Kidney (tissue), 14 donors: ENCODE results near the gene OSER1. TPM values are rescaled to one million over a fixed set of nuclear protein-coding genes. Genes with fewer than 3 reads are reported as not detected.

Experiments used
- DNase-seq, 5 donors: peaks; one replicate each; pipeline ENCODE4 v3.0.0-alpha.2; 2013 to 2020
- FAIRE-seq: peaks from 2 replicates; lab custom pipeline; 2012; peaks lifted over from hg19 to GRCh38; lab: Jason Lieb, UNC
- H3K27ac ChIP-seq, 2 donors: one replicate each; pipeline ENCODE4 v1.7.0; 2013; ENCODE audit warnings: low read depth in 2 of 2, low read length in 2 of 2, inconsistent platforms in 1 of 2
- H3K27me3 ChIP-seq: one replicate; pipeline ENCODE4 v1.7.1; 2013; ENCODE audit warnings: low read length, inconsistent platforms; ENCODE audit not compliant: control insufficient read depth, insufficient read depth
- H3K36me3 ChIP-seq, 3 donors: one replicate each; pipeline versions ENCODE4 v1.7.0 to v1.7.1; 2013; ENCODE audit warnings: low read length in 3 of 3, control low read depth in 1 of 3, inconsistent platforms in 1 of 3; ENCODE audit not compliant: insufficient read depth in 3 of 3, control insufficient read depth in 2 of 3
- H3K4me1 ChIP-seq, 3 donors: one replicate each; pipeline versions ENCODE4 v1.7.0 to v1.7.1; 2013; ENCODE audit warnings: low read length in 3 of 3, inconsistent platforms in 1 of 3, low read depth in 1 of 3; ENCODE audit not compliant: control insufficient read depth in 2 of 3, insufficient read depth in 2 of 3
- H3K4me3 ChIP-seq, 3 donors: one replicate each; pipeline versions ENCODE4 v1.7.0 to v1.8.1; 2013; ENCODE audit warnings: low read length in 3 of 3, control low read depth in 1 of 3, inconsistent platforms in 1 of 3
- H3K9ac ChIP-seq, 3 donors: one replicate each; pipeline versions ENCODE4 v1.7.0 to v1.7.1; 2013; ENCODE audit warnings: low read length in 3 of 3, control low read depth in 1 of 3, inconsistent platforms in 1 of 3
- H3K9me3 ChIP-seq, 3 donors: one replicate each; pipeline versions ENCODE4 v1.7.0 to v1.7.1; 2013; ENCODE audit warnings: low read length in 3 of 3, control low read depth in 1 of 3, inconsistent platforms in 1 of 3; ENCODE audit not compliant: control insufficient read depth in 2 of 3, insufficient read depth in 1 of 3
- intact Hi-C: fragments of 100-400 bp; cut with DNase I; formaldehyde crosslinking; loops from one replicate; pipeline ENCODE4 v1.11.1; 2022
- polyA plus RNA-seq: library from polyadenylated mRNA; stranded (reverse); fragments of 350-450 nt; fragmentation: Illumina TruSeq; extraction: RNeasy Lipid Tissue Mini Kit (QIAGEN cat#74804); gene quantifications from one replicate; pipeline ENCODE4 v1.2.3, GENCODE V29; 2014; ENCODE audit warnings: low read depth, low replicate concordance; ENCODE audit not compliant: insufficient read depth
- total RNA-seq: library from RNA; stranded (reverse); fragmentation: NEBNext Ultra II Directional; extraction: Animal tissue kit (Norgen Biotek cat#: 25700); gene quantifications from one replicate; pipeline ENCODE4 v1.2.1, GENCODE V29; 2021
- TF ChIP-seq, protein P1 (sequence below): IDR thresholded peaks from 3 replicates; pipeline ENCODE4 v1.5.1; 2012; ENCODE audit warnings: mild to moderate bottlenecking, moderate library complexity, borderline replicate concordance; ENCODE audit not compliant: insufficient read depth; ENCODE audit errors: extremely low read depth
- donor health status: control.
- donor health status: control.
- donor health status: control.
- donor health status: control.
- donor health status: control.
- donor health status: DM: yes; HTN: yes; CAD: no.
- donor health status: Normal renal cell carcinoma (clear cell type).

OSER1 gene
- total and polyA plus RNA-seq, 2 donors from 2014 or later, result 29.3 to 33.5 TPM

DNA sequence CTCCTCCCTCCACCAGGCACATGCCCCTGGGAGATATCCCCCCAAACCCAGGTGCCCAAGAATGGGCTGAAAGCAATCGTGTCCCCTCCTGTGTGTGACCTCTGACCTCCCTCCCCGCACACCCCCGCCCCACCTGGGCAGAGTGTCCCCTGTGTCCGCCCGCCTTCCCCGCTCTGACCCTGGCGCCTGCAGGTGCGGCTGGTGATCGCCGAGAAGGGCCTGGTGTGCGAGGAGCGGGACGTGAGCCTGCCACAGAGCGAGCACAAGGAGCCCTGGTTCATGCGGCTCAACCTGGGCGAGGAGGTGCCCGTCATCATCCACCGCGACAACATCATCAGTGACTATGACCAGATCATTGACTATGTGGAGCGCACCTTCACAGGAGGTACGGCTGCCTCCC lies 46.4 kb upstream of the OSER1 start:
- no peak overlapping the region for H3K9ac ChIP-seq
- H3K27me3 ChIP-seq, result no peaks in the 10 kb centered on the region
- TF ChIP-seq, protein P1, sequence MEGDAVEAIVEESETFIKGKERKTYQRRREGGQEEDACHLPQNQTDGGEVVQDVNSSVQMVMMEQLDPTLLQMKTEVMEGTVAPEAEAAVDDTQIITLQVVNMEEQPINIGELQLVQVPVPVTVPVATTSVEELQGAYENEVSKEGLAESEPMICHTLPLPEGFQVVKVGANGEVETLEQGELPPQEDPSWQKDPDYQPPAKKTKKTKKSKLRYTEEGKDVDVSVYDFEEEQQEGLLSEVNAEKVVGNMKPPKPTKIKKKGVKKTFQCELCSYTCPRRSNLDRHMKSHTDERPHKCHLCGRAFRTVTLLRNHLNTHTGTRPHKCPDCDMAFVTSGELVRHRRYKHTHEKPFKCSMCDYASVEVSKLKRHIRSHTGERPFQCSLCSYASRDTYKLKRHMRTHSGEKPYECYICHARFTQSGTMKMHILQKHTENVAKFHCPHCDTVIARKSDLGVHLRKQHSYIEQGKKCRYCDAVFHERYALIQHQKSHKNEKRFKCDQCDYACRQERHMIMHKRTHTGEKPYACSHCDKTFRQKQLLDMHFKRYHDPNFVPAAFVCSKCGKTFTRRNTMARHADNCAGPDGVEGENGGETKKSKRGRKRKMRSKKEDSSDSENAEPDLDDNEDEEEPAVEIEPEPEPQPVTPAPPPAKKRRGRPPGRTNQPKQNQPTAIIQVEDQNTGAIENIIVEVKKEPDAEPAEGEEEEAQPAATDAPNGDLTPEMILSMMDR, result no peak
- no peaks in the 10 kb centered on the region for H3K4me1 ChIP-seq
- no peak overlapping the region for H3K4me3 ChIP-seq
- no peaks in the 10 kb centered on the region for H3K9me3 ChIP-seq
- H3K36me3 ChIP-seq, result no peaks in the 10 kb centered on the region
- DNase-seq (no peak), FAIRE-seq (no peak)
- H3K27ac ChIP-seq, result no peak overlapping the region
- intact Hi-C loops, result no loop called here

DNA sequence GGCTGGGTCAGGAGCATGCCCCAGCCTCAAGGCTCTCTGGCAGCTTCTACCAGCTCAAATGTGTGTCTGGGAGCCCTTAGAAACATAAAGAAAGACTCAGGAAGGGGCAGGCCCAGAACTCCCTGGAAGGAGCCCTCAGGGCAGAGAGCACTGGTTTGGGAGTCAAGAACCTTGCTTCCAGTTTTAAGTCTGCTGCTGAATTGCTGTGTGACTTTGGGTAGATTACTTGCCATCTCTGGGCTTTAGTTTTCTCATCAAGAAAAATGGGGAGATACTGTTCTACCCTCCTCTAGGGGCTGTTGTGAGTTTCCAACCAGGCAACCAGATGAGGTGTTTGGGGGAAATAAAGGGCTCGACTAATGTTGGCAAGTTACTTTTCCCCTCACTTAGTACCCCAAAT lies 45.4 kb upstream of the OSER1 start:
- Histone ChIP-seq H3K9ac (no peak overlapping the region), H3K4me3 (no peak overlapping the region), H3K9me3 (no peaks in the 10 kb centered on the region), H3K4me1 (no peaks in the 10 kb centered on the region), H3K27ac (no peak overlapping the region), H3K27me3 (no peaks in the 10 kb centered on the region), H3K36me3 (no peaks in the 10 kb centered on the region)
- FAIRE-seq, result no peak
- no peak for DNase-seq
- TF ChIP-seq, protein P1, result no peak
- intact Hi-C loops, result no loop called here

DNA sequence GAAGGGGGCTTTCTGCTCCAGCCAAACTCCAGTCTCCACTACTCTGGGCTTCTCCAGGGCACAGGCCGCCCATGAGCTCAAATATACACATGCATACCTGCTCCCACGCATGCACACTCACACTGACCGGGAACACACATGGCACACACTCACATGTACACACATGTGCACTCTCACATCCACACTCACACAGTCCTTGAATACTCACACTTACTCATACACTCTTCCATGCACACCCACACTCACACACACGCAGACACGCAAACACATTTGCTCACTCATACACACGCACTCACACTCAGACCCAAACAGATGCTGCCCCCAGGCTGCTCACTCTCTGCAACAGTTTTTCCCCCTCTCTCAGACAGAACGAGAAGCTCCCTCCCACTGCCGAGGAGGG lies 43.5 kb upstream of the OSER1 start:
- DNase-seq, result no peak
- intact Hi-C loops, result no loop called here
- TF ChIP-seq, protein P1, result no peak
- H3K27me3 ChIP-seq, result no peaks in the 10 kb centered on the region
- H3K4me3 ChIP-seq, result no peak overlapping the region
- no peaks in the 10 kb centered on the region for H3K36me3 ChIP-seq
- FAIRE-seq, result no peak
- H3K27ac ChIP-seq, result no peak overlapping the region
- no peaks in the 10 kb centered on the region for H3K4me1 ChIP-seq
- no peaks in the 10 kb centered on the region for H3K9me3 ChIP-seq
- no peak overlapping the region for H3K9ac ChIP-seq

DNA sequence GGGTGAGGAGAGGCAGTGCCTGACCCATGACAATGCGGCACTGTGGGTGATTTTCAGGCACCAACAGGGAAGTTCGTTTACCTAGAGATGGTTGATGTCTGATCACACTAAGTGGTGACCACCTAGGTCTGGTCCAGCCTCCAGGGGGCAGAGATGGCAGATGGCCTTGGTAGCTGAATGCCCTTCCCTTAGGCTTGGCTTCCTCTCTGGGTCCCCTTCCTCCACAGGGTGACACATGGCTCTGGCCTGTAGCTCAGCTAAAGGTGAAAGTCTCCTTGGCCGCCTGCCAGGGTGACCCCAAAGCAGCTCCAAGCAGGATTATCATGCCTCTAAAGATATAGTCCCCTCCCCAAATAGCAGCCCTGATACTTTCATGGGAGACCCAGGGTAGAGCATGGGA lies 43.0 kb upstream of the OSER1 start:
- Histone ChIP-seq H3K27me3 (no peaks in the 10 kb centered on the region), H3K4me3 (no peak overlapping the region), H3K9me3 (no peaks in the 10 kb centered on the region), H3K27ac (no peak overlapping the region), H3K36me3 (no peaks in the 10 kb centered on the region), H3K4me1 (no peaks in the 10 kb centered on the region), H3K9ac (no peak overlapping the region)
- TF ChIP-seq, protein P1, result no peak
- DNase-seq (no peak), FAIRE-seq (no peak)
- intact Hi-C loops, result no loop called here
